NCI-H187 (cell line): ENCODE measurements around the gene TRPV6.

ENCODE experiments used
- DNase-seq, 2 experiments: peaks; one replicate each; lab custom pipeline; 2025; lab: John Stamatoyannopoulos, UW

Gene TRPV6

DNA sequence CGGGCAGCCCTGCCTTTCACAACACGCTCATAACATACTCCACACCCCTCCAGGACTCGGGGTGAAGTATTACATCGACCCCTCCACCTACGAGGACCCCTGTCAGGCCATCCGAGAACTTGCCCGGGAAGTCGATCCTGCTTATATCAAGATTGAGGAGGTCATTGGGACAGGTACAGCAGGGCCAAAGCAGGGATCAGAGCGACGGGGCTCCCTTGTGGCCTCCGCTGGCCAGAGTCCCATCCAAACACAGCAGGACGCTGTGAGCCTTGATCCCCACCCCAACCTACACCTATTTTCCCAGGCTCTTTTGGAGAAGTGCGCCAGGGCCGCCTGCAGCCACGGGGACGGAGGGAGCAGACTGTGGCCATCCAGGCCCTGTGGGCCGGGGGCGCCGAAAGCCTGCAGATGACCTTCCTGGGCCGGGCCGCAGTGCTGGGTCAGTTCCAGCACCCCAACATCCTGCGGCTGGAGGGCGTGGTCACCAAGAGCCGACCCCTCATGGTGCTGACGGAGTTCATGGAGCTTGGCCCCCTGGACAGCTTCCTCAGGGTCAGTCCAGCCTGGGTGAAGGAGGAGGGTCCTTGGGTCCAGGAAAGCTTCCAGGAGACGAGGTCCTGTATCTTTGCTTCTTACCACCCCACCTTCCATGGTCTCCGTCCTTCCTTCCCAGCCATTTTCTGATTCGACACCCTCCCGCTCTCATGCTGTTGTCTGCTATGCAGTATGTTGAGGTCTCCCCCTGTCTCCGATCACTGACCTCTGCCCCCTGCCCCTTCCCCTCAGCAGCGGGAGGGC is 17.2 kb downstream of the TRPV6 start:
- no peak for DNase-seq

GRCh38 chr7:142867398-142868187 is 18.0 kb downstream of the TRPV6 start:
- no peak for DNase-seq

DNA sequence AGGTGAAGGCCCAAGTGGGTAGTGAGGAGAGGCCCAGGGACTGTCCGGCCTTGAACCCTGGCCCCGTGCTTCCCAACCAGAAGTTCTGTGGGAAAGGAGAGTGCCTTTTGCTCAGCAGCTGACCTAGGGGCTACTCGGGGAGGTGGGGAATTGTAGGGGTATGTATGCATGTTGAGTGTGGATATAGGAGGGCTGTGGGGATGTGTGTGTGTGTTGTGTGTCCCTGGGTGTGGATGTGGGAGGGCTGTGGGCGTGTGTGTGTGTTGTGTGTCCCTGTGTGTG is 18.5 kb downstream of the TRPV6 start:
- DNase-seq, result no peak

- no peak for DNase-seq
Observed at GRCh38 chr7:142866361-142867096, 19.0 kb downstream of the TRPV6 start.

GRCh38 chr7:142865766-142866165 is 19.8 kb downstream of the TRPV6 start:
- no peak for DNase-seq

DNA sequence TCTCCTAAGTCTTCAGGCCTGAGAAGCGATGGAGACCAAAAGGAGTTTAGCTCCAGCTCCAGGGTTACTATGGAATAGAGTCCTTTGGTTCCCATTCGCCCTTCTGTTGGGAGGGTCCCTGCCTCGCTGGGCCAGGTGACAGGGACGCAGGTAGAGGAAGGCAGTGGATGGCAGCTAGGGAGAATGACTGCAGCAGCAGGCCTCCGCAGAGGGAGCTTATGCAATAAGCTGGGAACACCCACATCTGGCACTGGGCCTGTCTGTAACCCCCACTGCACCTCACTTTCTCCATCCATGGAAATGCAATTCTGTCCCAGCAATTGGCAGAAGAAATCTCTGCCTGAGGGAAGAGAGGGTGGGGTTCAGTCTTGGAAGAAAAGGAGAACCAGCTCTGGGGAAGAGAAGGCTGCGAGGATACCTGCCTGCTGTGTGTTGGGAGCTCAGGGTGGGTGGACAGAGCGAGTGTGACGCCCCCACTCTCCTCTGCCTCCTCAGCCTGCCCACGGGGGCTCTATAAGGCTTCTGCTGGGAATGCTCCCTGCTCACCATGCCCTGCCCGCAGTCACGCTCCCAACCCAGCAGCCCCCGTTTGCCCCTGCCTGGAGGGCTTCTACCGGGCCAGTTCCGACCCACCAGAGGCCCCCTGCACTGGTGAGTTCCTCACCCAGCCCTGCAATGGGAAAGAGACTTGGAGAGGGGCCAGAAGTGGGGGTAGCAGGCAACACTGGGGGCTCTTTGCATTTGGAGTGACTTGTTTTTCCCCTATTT is 20.4 kb downstream of the TRPV6 start:
- DNase-seq, result no peak

DNA sequence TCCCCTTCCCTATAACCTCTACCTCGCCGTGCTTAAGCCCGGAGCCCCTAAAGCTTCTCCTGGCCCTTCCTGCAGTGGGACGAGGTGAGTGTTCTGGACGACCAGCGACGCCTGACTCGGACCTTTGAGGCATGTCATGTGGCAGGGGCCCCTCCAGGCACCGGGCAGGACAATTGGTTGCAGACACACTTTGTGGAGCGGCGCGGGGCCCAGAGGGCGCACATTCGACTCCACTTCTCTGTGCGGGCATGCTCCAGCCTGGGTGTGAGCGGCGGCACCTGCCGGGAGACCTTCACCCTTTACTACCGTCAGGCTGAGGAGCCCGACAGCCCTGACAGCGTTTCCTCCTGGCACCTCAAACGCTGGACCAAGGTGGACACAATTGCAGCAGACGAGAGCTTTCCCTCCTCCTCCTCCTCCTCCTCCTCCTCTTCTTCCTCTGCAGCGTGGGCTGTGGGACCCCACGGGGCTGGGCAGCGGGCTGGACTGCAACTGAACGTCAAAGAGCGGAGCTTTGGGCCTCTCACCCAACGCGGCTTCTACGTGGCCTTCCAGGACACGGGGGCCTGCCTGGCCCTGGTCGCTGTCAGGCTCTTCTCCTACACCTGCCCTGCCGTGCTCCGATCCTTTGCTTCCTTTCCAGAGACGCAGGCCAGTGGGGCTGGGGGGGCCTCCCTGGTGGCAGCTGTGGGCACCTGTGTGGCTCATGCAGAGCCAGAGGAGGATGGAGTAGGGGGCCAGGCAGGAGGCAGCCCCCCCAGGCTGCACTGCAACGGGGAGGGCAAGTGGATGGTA is 21.5 kb downstream of the TRPV6 start:
- DNase-seq, result no peak

GRCh38 chr7:142862786-142863400 is 22.7 kb downstream of the TRPV6 start:
- DNase-seq, result no peak

DNA sequence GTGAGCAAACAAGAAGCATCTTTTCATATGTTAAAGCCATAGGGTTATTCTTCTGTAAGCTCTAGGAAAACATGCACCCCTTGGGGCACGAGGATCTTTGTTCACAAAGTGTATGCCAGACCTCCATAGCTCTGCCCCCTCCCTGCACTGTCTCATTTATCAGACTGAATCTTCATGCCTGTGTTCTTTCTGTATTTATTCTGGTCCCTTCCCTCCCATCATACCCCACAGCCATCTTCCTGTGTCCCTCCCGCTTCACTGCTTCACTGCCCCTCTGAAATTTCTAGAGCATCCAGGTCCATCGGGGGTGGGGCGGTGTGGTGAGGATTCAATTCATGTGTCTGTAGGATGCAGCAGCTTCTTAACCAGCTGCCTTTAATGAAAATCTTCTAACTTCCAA is 23.2 kb downstream of the TRPV6 start:
- no peak for DNase-seq

DNA sequence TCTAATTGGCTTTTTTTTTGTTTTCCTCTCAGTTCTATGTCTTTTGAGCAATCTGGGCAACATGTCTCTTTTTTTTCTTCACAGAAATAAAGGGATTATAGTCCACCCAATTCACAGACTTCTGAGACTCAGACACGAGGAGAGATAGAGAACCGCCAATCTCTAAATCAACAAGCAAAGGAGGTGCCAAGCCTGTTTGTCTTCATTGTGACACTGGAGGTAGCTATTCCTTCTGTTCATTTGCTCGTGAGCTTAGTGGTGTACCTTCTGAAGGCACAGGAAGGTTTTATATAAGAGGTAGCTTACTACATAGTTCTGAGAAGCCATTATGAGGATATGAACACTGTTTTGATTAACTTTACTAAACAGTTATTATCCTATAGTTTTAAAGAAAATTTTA is 24.6 kb downstream of the TRPV6 start:
- DNase-seq, result no peak

DNA sequence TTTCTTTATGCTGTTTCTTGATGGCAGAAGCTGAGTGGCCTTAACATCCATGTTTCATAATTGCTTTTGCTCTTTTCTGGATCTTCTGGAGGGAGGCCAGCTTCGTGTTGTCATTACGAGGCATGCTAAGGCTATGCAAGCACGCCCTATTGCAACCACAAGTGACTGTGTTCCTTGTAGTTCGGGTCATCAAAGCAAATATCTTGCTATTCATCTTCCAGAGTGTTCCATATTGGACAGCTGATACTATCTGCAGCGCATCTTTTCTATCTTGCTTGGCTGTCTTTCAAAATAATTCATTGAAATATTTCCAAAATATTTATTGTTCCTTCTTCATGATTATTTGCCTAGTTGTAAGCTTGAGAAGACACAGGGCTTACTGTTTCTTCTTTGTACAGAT is 25.7 kb downstream of the TRPV6 start:
- DNase-seq, result no peak

DNA sequence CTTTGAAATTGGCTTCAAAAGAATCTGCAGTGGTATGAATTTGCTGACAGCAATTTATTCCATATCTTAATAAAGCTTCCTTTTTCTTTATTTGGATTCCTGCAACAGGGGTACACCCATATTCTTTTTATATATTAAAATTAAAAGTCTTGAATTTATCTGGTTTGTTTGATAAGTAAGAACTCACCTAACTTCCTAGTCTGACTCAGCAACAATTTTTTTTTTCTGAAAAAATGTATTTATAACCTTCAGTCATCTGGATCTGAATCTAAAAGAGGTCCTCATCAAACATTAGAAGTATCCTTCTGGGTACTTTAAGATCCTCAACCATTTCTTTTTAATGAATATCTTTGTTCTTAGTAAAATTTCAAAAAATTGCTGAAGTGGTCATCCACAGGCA is 26.1 kb downstream of the TRPV6 start:
- no peak for DNase-seq

- DNase-seq, result no peak
Observed at GRCh38 chr7:142857625-142858024, 27.9 kb downstream of the TRPV6 start.

DNA sequence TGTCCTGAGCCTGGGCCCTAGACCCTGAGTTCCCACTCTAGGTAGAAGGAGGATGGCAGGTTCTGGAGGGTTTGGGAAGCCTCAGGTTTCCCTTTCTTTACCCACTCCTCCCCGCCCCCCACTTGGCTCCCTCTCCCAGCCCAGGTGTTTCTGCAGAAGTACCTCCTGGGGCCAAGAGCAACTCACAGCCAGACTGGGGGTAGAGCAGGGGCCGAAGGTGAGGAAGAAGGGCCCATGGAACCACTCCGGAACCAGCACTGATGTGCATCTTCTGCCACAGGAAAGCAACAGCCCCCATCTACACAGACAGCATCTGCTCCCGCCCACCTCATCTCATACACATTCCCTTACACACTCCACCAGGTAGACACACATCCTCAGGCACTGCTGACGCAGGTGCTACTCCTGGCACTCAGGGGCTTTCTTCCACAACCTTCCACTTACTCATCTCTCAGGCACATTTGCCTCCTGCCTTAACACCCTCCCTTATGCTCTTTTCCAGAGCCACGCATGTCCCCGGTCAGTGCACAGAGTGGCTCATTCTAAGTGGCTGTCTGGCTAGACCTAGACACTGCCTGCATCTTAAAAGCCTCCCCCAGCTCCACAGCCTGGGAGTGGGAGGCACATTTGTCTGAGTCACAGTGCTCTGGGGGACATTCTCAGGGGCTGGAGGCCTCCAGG is 28.8 kb downstream of the TRPV6 start:
- no peak for DNase-seq

DNA sequence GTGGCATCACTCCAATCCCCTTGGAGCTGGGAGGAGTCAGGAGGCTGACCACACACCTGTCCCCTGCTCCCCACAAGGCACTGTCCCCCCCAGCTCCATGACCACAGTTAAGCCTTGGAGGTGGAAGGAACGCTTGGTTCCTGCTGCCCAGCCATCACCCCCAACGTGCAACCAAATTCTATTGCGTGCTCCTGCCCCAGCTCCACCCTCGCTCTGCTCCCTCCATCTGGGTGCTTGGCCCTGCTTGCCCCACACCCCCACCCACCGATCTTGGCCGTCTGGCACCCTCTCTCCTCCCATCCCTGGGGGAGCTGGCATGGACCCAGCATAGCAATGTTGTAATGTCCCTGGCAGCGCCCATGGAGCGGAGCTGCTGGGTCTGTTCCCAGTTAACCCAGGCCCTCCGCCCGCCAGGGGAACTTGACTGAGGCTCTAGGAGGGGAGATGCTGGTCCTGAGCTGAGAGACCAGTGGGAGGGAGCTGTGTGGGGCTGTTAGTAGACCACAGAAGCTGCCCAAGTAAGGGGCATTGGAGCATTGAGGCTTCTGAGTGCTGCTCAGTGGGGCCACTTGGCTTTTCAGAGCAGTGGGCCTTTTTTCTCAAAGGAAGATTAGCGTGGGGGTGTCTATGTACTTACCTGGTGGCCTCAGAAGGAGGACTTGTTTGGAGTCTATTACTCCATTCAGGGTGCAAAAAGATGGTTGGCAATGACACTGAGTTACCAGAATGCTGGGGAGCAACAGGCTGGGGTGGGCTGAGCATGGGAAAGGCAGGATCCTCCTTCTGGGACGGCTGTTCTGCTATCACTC is 29.6 kb downstream of the TRPV6 start:
- no peak for DNase-seq

DNA sequence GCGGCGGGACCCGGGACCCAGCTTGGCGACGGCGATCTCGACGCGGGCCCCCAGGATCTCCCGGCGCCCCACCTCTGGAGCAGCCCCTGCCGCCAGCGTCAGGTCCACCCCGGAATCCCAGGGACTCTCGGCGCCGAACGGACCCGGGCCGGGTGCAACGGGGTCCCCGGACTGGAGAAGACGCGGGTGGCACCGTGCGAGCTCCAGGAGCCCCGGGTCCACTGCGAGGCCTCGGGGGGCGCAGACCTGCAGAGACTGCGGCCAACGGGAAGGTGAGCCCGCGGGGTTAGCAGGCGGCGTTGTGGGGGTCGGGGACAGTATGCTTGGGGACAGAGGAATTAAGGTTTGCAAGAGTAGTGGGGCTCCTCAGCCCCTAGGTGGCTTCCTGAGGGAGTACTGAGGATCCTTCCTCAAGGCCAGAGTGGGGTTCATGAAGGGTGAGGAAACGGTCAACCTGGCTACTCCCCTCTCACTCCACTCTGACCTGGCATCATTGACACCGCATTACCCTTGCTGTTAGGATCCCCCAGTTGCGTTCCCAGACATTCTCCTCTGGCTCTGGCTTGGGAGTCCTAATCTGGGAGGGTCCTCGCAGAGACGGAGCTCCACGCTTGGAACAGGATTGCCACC is 30.3 kb downstream of the TRPV6 start:
- DNase-seq, result no peak

- no peak for DNase-seq
Observed at GRCh38 chr7:142854372-142855113, 31.0 kb downstream of the TRPV6 start, which contains the start of gene EPHB6. Gene EPHB6 (plus strand): TSS chr7:142855076. CDS start chr7:142863228, 8,152 bp downstream.

DNA sequence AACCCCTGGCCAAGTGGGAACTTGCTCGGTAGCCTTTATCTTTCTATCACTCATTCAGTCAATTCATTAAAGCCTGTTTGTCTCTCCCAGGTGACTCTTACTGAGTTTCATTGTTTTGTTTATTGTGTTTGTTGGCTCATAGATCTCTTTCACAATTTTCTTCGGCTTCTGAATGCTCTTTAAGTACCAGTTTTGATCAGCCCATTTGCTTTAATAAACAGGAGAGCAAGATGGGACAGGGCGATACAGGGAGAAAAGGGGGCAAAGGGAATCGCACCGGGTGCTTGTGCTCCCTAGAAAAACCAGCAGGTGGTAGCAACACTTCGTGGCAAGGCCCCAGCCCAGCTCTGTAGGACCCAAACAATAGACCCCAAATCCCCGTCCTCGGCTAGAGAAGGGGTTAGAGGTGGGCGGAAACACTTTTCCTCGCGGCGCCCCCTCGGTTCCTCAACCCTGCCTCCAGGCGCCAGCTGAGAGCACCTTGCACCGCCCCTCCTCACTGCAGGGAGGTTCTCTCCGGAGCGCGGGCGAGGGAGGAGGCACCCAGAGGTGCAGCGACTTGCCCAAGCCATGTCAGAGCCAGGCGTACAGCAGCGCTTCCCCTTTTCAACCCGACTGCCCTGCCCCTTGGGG is 31.7 kb downstream of the TRPV6 start:
- DNase-seq, result peak in 1 of 2 experiments; percentile 27
